Measurements from ENCODE around the gene ACP2.

DNA sequence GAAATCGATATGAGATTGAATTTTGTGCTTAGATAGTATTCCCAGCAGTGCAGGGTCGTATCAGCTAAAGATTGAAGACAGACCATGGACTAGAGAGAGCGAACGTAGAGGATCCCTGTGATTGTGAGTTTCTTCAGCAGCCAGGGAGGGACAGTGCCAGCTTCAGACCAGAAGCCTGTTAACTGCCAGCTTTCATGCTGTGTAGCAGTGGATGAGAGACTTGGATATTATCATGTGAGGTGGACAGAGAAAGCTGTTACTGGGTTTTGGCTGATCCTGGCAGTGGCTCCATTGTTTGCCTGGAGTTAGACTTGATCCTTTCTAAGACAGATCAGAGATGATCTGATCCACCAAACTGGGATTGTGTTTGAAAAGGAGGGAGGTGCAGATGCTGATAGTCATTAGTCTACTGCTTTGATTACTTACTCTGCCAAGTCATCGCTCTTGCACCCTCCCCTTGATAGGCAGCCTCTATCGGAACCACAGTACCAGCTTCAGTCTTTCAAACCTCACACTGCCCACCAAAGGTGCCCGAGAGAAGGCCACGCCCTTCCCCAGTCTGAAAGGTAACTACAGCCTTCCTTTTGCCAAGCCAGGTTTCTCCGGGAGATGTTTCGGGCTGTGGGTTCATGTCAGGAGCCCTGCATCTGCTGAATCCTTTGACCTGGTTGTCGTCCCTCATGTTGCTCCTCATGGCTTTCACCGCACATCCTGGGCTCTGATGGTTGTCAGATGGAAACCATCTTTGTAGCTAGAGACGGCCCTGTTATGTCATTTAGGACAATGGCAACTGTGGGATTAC is 37.6 kb upstream of the ACP2 start:
- TF ChIP-seq, protein P1, sequence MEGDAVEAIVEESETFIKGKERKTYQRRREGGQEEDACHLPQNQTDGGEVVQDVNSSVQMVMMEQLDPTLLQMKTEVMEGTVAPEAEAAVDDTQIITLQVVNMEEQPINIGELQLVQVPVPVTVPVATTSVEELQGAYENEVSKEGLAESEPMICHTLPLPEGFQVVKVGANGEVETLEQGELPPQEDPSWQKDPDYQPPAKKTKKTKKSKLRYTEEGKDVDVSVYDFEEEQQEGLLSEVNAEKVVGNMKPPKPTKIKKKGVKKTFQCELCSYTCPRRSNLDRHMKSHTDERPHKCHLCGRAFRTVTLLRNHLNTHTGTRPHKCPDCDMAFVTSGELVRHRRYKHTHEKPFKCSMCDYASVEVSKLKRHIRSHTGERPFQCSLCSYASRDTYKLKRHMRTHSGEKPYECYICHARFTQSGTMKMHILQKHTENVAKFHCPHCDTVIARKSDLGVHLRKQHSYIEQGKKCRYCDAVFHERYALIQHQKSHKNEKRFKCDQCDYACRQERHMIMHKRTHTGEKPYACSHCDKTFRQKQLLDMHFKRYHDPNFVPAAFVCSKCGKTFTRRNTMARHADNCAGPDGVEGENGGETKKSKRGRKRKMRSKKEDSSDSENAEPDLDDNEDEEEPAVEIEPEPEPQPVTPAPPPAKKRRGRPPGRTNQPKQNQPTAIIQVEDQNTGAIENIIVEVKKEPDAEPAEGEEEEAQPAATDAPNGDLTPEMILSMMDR (IDR thresholded peaks at IDR 0.05; ENCODE audit: low read depth, low read length): no peak
- TF ChIP-seq POLR2A (IDR thresholded peaks at IDR 0.05; ENCODE audit: extremely low read depth, insufficient read length): no peak
- TF ChIP-seq, protein P2, sequence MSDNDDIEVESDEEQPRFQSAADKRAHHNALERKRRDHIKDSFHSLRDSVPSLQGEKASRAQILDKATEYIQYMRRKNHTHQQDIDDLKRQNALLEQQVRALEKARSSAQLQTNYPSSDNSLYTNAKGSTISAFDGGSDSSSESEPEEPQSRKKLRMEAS (IDR thresholded peaks at IDR 0.05; ENCODE audit: low read depth, low read length): no peak
- no peak for TF ChIP-seq MYC (IDR thresholded peaks at IDR 0.05; ENCODE audit: low read depth, low read length)

Measured in NB4 (cell line).